ENCODE measurements around the gene NDUFS2. TPM values are rescaled to one million over a fixed set of nuclear protein-coding genes. Genes with fewer than 3 reads are reported as not detected.

NDUFS2 gene
- total and polyA plus RNA-seq, 9 of the 15 experiments (the other 6 are each of a cell fraction or from before 2014, with no cell fraction given) = 70.0 to 176 (median 141) TPM

DNA sequence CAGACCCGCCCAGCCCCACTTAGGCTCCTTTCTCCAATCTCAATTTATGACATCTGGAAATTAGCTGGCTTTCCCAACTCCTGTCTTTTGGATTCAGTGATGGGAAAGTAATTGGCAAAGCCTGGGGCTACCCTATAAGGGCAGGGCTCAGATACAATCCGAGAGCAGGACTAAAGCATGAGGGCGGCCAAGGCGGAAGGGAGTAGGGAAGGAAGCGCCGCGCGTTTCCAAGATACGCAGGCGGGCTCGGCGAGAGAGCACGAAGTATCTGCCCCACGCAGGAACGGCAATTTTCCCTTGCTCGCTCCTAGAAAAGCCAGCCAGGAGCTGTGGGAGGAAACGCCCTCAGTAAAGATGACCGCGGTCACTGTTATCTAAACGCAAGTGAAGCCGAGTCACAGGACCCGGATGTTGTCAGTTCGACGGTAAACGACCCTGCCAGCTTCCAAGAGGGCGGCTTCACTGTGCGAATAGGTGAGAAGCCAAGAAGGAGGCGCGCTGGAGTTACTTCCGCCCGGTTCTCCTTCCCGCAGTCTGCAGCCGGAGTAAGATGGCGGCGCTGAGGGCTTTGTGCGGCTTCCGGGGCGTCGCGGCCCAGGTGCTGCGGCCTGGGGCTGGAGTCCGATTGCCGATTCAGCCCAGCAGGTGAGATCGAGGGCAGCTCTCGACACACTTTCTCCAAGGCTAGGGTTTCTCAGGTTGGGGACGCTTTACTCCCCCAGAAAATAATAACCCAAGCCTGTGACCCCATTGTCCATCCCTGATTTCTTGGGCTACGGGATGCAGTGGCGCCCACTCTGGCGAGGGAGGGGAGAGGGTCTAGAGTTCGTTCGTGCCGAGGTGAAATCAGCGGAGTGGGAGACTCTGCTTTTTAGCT is at the start of gene NDUFS2 (continued):
- TF ChIP-seq ZNF699 (CRISPR knock-in tag; IDR thresholded peaks at IDR 0.05; ENCODE audit: insufficient replicate concordance) (no peak), CC2D1A (IDR thresholded peaks at IDR 0.05) (no peak), FOXA3 (CRISPR knock-in tag; conservative IDR thresholded peaks at IDR 0.05 in 1 of 2, IDR thresholded peaks at IDR 0.05 in 1 of 2) (peak in 1 of 2 experiments; percentile 9; a peak in 1 of 4 replicates), GABPB2 (CRISPR knock-in tag; conservative IDR thresholded peaks at IDR 0.05) (no peak), ZFPM2 (CRISPR knock-in tag; IDR thresholded peaks at IDR 0.05) (no peak), MXI1 (IDR thresholded peaks at IDR 0.05; ENCODE audit: low read depth, low read length) (no peak), ZC3H8 (IDR thresholded peaks at IDR 0.05) (no peak), ZNF75A (CRISPR knock-in tag; IDR thresholded peaks at IDR 0.05) (no peak; the same call in 1 of the 2 replicates), GTF2A2 (tag; IDR thresholded peaks at IDR 0.05) (no peak), NR2C2 (CRISPR knock-in tag; IDR thresholded peaks at IDR 0.05) (peak; percentile 93), NR2C2 (tag; IDR thresholded peaks at IDR 0.05) (peak; percentile 99), KDM1A (IDR thresholded peaks at IDR 0.05) (peak; percentile 73 to 75; a peak in 3 of 4 replicates), ZNF644 (tag; IDR thresholded peaks at IDR 0.05; ENCODE audit: low read depth) (no peak; the same call in 1 of the 2 replicates), MAFG (tag; conservative IDR thresholded peaks at IDR 0.05) (no peak), HDAC8 (tag; IDR thresholded peaks at IDR 0.05) (no peak), KLF16 (IDR thresholded peaks at IDR 0.05) (no peak), ZNF785 (CRISPR knock-in tag; IDR thresholded peaks at IDR 0.05) (no peak), ARNT (IDR thresholded peaks at IDR 0.05) (no peak)
- TF ChIP-seq, protein P1, sequence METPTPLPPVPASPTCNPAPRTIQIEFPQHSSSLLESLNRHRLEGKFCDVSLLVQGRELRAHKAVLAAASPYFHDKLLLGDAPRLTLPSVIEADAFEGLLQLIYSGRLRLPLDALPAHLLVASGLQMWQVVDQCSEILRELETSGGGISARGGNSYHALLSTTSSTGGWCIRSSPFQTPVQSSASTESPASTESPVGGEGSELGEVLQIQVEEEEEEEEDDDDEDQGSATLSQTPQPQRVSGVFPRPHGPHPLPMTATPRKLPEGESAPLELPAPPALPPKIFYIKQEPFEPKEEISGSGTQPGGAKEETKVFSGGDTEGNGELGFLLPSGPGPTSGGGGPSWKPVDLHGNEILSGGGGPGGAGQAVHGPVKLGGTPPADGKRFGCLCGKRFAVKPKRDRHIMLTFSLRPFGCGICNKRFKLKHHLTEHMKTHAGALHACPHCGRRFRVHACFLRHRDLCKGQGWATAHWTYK (CRISPR knock-in tag; IDR thresholded peaks at IDR 0.05) = peak; percentile 53; the same call in 1 of the 2 replicates
- TF ChIP-seq, protein P2, sequence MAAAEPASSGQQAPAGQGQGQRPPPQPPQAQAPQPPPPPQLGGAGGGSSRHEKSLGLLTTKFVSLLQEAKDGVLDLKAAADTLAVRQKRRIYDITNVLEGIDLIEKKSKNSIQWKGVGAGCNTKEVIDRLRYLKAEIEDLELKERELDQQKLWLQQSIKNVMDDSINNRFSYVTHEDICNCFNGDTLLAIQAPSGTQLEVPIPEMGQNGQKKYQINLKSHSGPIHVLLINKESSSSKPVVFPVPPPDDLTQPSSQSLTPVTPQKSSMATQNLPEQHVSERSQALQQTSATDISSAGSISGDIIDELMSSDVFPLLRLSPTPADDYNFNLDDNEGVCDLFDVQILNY (CRISPR knock-in tag; IDR thresholded peaks at IDR 0.05) = no peak
- TF ChIP-seq, protein P3, sequence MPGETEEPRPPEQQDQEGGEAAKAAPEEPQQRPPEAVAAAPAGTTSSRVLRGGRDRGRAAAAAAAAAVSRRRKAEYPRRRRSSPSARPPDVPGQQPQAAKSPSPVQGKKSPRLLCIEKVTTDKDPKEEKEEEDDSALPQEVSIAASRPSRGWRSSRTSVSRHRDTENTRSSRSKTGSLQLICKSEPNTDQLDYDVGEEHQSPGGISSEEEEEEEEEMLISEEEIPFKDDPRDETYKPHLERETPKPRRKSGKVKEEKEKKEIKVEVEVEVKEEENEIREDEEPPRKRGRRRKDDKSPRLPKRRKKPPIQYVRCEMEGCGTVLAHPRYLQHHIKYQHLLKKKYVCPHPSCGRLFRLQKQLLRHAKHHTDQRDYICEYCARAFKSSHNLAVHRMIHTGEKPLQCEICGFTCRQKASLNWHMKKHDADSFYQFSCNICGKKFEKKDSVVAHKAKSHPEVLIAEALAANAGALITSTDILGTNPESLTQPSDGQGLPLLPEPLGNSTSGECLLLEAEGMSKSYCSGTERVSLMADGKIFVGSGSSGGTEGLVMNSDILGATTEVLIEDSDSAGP (CRISPR knock-in tag; IDR thresholded peaks at IDR 0.05) = peak; percentile 56; the same call in 1 of the 2 replicates
- TF ChIP-seq, protein P4, sequence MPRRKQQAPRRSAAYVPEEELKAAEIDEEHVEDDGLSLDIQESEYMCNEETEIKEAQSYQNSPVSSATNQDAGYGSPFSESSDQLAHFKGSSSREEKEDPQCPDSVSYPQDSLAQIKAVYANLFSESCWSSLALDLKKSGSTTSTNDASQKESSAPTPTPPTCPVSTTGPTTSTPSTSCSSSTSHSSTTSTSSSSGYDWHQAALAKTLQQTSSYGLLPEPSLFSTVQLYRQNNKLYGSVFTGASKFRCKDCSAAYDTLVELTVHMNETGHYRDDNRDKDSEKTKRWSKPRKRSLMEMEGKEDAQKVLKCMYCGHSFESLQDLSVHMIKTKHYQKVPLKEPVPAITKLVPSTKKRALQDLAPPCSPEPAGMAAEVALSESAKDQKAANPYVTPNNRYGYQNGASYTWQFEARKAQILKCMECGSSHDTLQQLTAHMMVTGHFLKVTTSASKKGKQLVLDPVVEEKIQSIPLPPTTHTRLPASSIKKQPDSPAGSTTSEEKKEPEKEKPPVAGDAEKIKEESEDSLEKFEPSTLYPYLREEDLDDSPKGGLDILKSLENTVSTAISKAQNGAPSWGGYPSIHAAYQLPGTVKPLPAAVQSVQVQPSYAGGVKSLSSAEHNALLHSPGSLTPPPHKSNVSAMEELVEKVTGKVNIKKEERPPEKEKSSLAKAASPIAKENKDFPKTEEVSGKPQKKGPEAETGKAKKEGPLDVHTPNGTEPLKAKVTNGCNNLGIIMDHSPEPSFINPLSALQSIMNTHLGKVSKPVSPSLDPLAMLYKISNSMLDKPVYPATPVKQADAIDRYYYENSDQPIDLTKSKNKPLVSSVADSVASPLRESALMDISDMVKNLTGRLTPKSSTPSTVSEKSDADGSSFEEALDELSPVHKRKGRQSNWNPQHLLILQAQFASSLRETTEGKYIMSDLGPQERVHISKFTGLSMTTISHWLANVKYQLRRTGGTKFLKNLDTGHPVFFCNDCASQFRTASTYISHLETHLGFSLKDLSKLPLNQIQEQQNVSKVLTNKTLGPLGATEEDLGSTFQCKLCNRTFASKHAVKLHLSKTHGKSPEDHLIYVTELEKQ (CRISPR knock-in tag; IDR thresholded peaks at IDR 0.05) = no peak
